RPMI7951 (cell line): ENCODE results near the gene SLC17A2. TPM values are rescaled to one million over a fixed set of nuclear protein-coding genes. Genes with fewer than 3 reads are reported as not detected.
A peak's percentile ranks its signal among the peaks of the same experiment; 100 is the strongest.

Experiments
- DNase-seq: peaks from one replicate; pipeline ENCODE4 v3.0.0-alpha.2; 2012; ENCODE audit warnings: low read depth
- total RNA-seq: library from RNA; depleted of rRNA; stranded (reverse); fragments of >200 nt; shearing (Covaris generic); gene quantifications from 2 replicates; pipeline ENCODE4 v1.2.3, GENCODE V29; 2014; rRNA removed

Gene SLC17A2
- total RNA-seq, 1 experiment from 2014 or later, result not detected

DNA sequence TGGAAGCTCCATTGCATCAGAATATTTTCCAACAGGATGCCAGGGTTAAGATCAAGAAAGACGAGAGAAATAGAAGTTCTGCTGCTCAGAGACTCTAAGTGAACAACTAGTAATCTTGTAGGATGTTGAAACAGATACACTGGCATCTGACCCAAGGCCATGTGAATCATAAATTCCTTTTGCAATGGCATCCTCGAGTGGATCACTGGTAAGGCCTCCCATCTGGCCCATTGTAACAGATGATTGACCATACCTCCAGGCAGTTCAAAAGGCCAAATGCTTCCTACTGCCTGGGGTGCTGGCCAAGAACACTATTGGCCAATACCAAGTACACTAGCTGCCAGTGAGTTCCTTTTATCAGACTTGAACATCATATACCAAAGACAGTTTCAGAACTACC, 46.5 kb downstream of the SLC17A2 start:
- peak; percentile 90 for DNase-seq

DNA sequence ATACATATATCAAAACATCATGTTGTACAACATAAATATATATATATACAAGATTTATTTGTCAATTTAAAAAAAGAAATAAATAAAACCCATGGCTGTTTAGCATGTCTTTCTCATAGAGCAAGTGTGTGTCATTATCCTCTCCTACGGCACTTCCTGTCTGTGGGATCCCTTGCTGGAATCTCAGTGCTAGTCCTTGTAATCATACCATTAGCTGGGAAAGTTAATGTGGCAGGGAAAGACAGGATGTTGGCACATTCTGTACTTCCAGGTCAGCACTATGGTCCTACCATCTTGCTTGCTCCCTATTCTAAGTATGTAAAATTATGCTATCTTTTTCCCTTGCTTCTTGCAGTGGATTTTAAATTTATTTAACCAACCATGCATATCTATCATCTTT, 47.0 kb downstream of the SLC17A2 start:
- peak; percentile 61 for DNase-seq

- no peak for DNase-seq
Observed at GRCh38 chr6:25882051-25882496, 48.4 kb downstream of the SLC17A2 start.

GRCh38 chr6:25880601-25881000, 49.9 kb downstream of the SLC17A2 start:
- DNase-seq, result no peak

DNA sequence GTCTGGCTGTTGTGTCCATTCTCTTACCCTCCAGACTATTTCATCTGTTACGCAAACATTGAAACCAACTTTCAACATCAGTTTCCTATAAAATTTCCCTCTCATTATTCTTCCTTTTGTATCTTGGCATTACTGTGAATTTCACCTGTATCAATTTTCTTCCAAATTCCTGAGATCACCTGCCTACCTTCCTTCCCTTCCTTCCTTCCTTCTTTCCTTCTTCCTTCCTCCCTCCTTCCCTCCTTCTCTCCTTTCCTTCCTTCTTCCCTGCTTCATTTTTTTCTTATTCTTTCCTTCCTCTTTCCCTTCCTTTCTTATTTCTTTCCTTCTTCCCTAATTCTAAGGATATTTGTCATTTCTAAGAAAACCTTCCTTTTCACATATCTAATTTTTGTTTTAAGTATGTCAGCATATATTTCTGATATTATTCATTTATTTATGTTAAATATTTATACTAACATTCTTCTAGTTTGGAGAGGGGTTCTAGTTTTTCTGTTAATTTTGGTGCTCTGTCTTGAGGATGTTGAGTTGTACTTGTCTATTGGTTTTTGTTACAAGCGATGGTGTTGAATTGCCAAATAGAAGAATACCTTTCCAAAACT, 51.7 kb downstream of the SLC17A2 start:
- DNase-seq, result no peak

- no peak for DNase-seq
Observed at GRCh38 chr6:25875926-25876602, 54.4 kb downstream of the SLC17A2 start.

GRCh38 chr6:25875563-25875905, 55.0 kb downstream of the SLC17A2 start:
- no peak for DNase-seq

GRCh38 chr6:25874822-25875562, 55.5 kb downstream of the SLC17A2 start:
- no peak for DNase-seq

DNA sequence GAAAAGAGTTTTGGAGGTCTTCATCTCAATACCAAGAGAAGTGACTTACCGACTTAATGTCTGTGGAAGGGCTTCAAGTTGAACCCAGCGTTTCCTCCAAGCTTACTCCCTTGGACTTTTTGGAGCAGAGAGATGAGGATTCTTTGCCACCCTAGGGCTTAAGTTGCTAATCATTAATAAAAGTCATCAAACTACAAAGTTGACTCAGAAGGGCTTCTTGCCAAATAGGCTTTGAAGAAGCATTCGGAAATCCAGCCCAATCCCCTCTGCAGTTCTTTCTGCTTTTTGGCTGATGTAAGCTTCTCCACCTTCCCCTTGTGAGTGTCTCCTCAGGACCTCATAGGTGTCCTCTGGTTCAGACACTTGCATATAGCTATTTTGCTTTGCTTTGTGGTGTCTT, 56.4 kb downstream of the SLC17A2 start, which contains the start of gene SLC17A3:
SLC17A3 (minus strand) TSS at position 126 of the 400 bp plus-strand sequence. CDS start 5,856 bp downstream, outside the sequence.
- no peak for DNase-seq

DNA sequence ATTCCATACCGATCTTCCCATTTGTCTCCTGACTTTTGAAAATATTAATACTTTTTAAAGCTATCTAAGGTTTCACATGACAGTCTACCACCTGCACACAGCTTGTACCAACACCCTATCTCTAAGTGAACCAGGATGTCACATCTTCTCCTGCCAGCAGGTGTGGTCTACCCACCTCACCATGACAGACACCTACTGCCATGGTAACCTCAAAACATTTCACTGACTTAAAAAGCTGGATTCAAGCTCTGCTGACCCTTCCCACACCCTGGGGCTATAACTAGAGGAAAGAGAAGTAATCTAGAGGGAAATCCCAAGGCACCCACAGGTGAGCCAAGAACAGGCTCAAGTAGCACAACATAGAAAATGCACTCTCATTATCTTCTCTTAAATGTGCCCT, 57.7 kb downstream of the SLC17A2 start:
- no peak for DNase-seq

DNA sequence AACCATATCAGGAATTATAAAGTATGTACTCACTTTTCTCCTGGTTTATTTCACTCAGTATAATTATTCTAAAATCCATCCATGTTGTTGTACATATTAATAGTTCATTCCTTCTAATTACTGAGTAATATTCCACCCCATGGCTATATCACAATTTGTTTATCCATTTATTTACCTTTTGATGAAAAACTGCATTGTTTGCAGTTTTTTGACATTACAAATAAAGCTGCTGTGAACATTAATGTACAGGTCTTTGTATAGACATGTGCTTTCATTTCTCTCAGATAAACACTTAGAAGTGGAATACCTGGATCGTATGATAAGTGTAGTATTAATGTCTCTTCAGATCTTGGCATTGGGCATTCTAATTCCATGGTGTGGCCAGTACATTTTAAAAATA, 60.7 kb downstream of the SLC17A2 start:
- no peak for DNase-seq

DNA sequence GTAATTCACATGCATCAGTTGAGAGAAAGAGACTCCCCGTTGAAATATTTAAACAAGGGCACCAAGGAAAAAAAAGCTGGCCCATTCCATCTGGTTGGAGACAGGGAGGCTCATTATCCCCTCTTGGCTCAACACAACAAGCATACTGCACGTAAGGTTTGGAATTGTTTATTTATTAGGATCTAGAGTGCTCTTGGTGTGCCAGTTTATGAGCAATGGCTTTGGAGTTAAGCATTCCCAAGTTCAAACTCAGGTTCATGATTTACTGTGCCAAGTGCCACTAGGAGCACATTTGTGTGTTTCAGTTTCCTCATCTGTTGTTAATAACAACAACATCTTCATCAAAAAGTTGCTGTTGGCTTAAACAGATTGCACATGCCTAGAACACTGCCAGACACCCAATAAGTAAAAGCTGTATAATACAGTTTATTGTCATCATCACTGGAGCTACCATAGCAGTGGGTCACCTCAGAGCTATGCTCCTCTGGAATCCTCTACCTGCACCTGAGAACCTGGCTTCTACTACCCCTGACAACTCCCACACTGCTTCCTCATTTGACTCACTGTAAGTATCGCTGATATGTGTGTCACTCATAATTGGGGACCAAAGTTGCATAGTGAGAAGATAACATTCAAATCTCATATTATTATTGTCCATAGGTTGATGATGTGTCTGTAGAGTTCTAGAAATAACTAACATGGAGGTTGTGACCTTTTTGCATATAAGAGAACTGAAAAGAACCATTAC, 61.9 kb downstream of the SLC17A2 start:
- no peak for DNase-seq

DNA sequence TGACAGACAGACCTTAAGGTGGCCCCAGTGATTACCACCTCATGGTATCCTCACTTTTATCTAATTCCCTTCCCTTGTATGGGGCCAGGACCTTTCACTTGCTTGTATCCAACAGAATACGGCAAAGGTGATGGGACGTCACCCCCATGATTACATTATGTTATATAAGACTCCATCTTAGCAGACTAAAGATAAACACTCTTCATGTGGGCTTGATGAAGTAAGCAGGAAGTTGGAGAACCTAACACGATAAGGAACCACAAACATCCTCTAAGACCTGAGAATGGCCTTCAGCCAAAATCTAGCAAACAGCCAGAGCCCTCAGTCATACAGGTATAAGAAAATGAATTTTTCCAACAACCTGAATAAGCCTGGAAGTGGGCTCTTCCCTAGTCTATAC, 64.5 kb downstream of the SLC17A2 start:
- DNase-seq, result no peak

GRCh38 chr6:25863360-25863759, 67.1 kb downstream of the SLC17A2 start:
- DNase-seq, result no peak

Other genes with a start within 250 kb of the SLC17A2 start
- gene SLC17A4, start 175.9 kb downstream of the SLC17A2 start, total RNA-seq, result not detected in 2 replicates
- gene SLC17A1, start 98.6 kb downstream of the SLC17A2 start, total RNA-seq, result not detected in 2 replicates
- gene SLC17A3, start 56.4 kb downstream of the SLC17A2 start, total RNA-seq, result not detected in 2 replicates
- gene TRIM38, start 32.1 kb upstream of the SLC17A2 start, total RNA-seq, result 7.7 and 9.1 TPM in 2 replicates
- gene HFE, start 156.7 kb upstream of the SLC17A2 start, total RNA-seq, result 11.6 and 12.1 TPM in 2 replicates